ENCODE results near the gene ZNF112.

DNA sequence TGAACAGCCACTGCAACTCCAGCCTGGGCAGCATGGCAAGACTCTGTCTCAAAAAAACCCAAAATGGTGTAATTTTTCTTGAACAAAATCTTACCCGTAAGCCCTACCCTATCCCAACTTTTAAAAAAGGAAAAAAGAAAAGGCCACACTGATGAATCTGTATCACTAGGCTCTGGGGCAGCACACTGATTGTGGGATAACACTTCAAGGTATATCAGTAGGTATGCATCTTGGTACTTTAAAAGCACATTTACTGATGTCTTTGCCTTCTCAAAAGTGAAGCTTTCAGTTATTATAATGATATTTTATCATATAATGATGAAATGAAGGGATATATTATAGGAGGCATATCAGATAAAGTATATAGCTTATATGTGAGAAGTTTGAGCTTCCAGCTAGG lies 24.3 kb downstream of the ZNF112 start:
- TF ChIP-seq, protein P1, sequence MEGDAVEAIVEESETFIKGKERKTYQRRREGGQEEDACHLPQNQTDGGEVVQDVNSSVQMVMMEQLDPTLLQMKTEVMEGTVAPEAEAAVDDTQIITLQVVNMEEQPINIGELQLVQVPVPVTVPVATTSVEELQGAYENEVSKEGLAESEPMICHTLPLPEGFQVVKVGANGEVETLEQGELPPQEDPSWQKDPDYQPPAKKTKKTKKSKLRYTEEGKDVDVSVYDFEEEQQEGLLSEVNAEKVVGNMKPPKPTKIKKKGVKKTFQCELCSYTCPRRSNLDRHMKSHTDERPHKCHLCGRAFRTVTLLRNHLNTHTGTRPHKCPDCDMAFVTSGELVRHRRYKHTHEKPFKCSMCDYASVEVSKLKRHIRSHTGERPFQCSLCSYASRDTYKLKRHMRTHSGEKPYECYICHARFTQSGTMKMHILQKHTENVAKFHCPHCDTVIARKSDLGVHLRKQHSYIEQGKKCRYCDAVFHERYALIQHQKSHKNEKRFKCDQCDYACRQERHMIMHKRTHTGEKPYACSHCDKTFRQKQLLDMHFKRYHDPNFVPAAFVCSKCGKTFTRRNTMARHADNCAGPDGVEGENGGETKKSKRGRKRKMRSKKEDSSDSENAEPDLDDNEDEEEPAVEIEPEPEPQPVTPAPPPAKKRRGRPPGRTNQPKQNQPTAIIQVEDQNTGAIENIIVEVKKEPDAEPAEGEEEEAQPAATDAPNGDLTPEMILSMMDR (IDR thresholded peaks at IDR 0.05): no peak
- no peak for TF ChIP-seq POLR2A (IDR thresholded peaks at IDR 0.05)

All from sigmoid colon (tissue), 3 donors.